ENCODE results near the gene ANGPTL5.
A peak's percentile ranks its signal among the peaks of the same experiment; 100 is the strongest.
"Not testable (repeated sequence)": the region's sequence is repeated elsewhere in the genome, so short reads cannot be mapped to it uniquely, and the experiment has no call there.

ANGPTL5 gene

GRCh38 chr11:101916422-101916821 is at the start of gene ANGPTL5:
Gene ANGPTL5 (minus strand): TSS chr11:101916522. CDS start chr11:101907909, 8,613 bp downstream.
- no peak for DNase-seq (ENCODE audit: low read depth, low spot score)

GRCh38 chr11:101964200-101964599 is 47.9 kb upstream of the ANGPTL5 start:
- DNase-seq (ENCODE audit: low read depth, low spot score): not testable (repeated sequence)

GRCh38 chr11:101960231-101960630 is 43.9 kb upstream of the ANGPTL5 start:
- DNase-seq (ENCODE audit: low read depth, low spot score): no peak

- DNase-seq (ENCODE audit: low read depth, low spot score): no peak
Measured at GRCh38 chr11:101955701-101956100, 39.4 kb upstream of the ANGPTL5 start.

- no peak for DNase-seq (ENCODE audit: low read depth, low spot score)
Measured at GRCh38 chr11:101955278-101955677, 39.0 kb upstream of the ANGPTL5 start.

GRCh38 chr11:101949680-101950220 is 33.4 kb upstream of the ANGPTL5 start:
- no peak for DNase-seq (ENCODE audit: low read depth, low spot score)

GRCh38 chr11:101945448-101945847 is 29.1 kb upstream of the ANGPTL5 start:
- no peak for DNase-seq (ENCODE audit: low read depth, low spot score)

- no peak for DNase-seq (ENCODE audit: low read depth, low spot score)
Measured at GRCh38 chr11:101944923-101945322, 28.6 kb upstream of the ANGPTL5 start.

GRCh38 chr11:101940901-101941520 is 24.7 kb upstream of the ANGPTL5 start:
- no peak for DNase-seq (ENCODE audit: low read depth, low spot score)

- no peak for DNase-seq (ENCODE audit: low read depth, low spot score)
Measured at GRCh38 chr11:101931692-101932091, 15.4 kb upstream of the ANGPTL5 start.

GRCh38 chr11:101929294-101929915 is 13.1 kb upstream of the ANGPTL5 start:
- no peak for DNase-seq (ENCODE audit: low read depth, low spot score)

GRCh38 chr11:101923554-101923953 is 7.2 kb upstream of the ANGPTL5 start:
- DNase-seq (ENCODE audit: low read depth, low spot score): no peak

GRCh38 chr11:101920992-101921391 is 4.7 kb upstream of the ANGPTL5 start:
- no peak for DNase-seq (ENCODE audit: low read depth, low spot score)

- DNase-seq (ENCODE audit: low read depth, low spot score): no peak
Measured at GRCh38 chr11:101917226-101917625, 904 bp upstream of the ANGPTL5 start.

GRCh38 chr11:101915791-101916291 is 481 bp downstream of the ANGPTL5 start:
- no peak for DNase-seq (ENCODE audit: low read depth, low spot score)

- peak; percentile 90 for DNase-seq (ENCODE audit: low read depth, low spot score)
Measured at GRCh38 chr11:101914738-101915426, 1.4 kb downstream of the ANGPTL5 start, which contains the start of gene CEP126. Gene CEP126 (plus strand): TSS chr11:101915010. CDS start chr11:101915285, 275 bp downstream.

- no peak for DNase-seq (ENCODE audit: low read depth, low spot score)
Measured at GRCh38 chr11:101914341-101914737, 2.0 kb downstream of the ANGPTL5 start.

- DNase-seq (ENCODE audit: low read depth, low spot score): no peak
Measured at GRCh38 chr11:101913656-101914055, 2.7 kb downstream of the ANGPTL5 start.

- DNase-seq (ENCODE audit: low read depth, low spot score): no peak
Measured at GRCh38 chr11:101912823-101913284, 3.5 kb downstream of the ANGPTL5 start.

- no peak for DNase-seq (ENCODE audit: low read depth, low spot score)
Measured at GRCh38 chr11:101909087-101909486, 7.2 kb downstream of the ANGPTL5 start.

GRCh38 chr11:101907815-101908214 is 8.5 kb downstream of the ANGPTL5 start:
- DNase-seq (ENCODE audit: low read depth, low spot score): no peak

- no peak for DNase-seq (ENCODE audit: low read depth, low spot score)
Measured at GRCh38 chr11:101894505-101894904, 21.8 kb downstream of the ANGPTL5 start.

Data from smooth muscle cell of the brain vasculature (primary cell).